Left ventricle myocardium inferior (tissue), 1 donor: ENCODE results near the gene SSBP3. TPM values are rescaled to one million over a fixed set of nuclear protein-coding genes. Genes with fewer than 3 reads are reported as not detected.
A peak's percentile ranks its signal among the peaks of the same experiment; 100 is the strongest.

Source experiments
- DNase-seq: peaks from one replicate; pipeline ENCODE4 v3.0.0-alpha.2; 2020
- H3K27ac ChIP-seq: fragments of 200-600 bp; replicated peaks from 2 replicates; pipeline ENCODE4 v1.8.0; 2021
- H3K27me3 ChIP-seq: fragments of 200-600 bp; 2 replicates; pipeline ENCODE4 v1.8.0; 2021; ENCODE audit warnings: low read depth
- H3K36me3 ChIP-seq: fragments of 200-600 bp; 2 replicates; pipeline ENCODE4 v1.8.0; 2021
- H3K4me1 ChIP-seq: fragments of 200-600 bp; 2 replicates; pipeline ENCODE4 v1.8.0; 2021
- H3K4me3 ChIP-seq: fragments of 200-600 bp; 2 replicates; pipeline ENCODE4 v1.8.0; 2021; ENCODE audit warnings: mild to moderate bottlenecking, moderate library complexity
- H3K9me3 ChIP-seq: fragments of 200-600 bp; replicated peaks from 2 replicates; pipeline ENCODE4 v1.8.0; 2021
- CTCF ChIP-seq: fragments of 200-600 bp; IDR thresholded peaks from 2 replicates; pipeline ENCODE4 v1.8.0; 2021; ENCODE audit warnings: antibody characterized with exemption, mild to moderate bottlenecking, borderline replicate concordance
- intact Hi-C: fragments of 100-400 bp; cut with micrococcal nuclease; formaldehyde crosslinking; loops from one replicate; pipeline ENCODE4 v1.11.0; 2022
- total RNA-seq: library from RNA; stranded (reverse); fragmentation: NEBNext Ultra II Directional; extraction: Animal tissue kit (Norgen Biotek cat#: 25700); gene quantifications from one replicate; pipeline ENCODE4 v1.2.1, GENCODE V29; 2021
- donor health status: DM: no; HTN: yes; CAD: no; lungs with severe emphysema.

The SSBP3 gene
- total RNA-seq, 1 donor from 2014 or later, result 57.7 TPM

DNA sequence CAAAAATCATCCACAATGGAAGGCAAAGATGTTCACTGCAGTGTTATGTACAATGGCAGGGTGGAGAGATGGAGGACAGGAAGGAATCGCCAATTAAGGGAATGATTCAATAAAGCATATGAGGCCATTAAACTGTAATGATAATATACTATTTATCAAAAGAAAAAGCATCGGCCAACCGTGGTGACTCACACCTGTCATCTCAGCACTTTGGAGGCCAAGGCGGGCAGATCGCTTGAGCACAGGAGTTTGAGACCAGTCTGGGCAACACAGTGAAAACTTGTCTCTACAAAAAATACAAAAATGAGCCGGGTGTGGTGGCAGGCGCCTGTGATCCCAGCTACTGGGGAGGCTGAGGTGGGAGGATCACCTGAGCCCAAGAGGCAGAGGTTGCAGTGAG is 89.1 kb downstream of the SSBP3 start:
- no peaks in the 10 kb centered on the region for H3K27me3 ChIP-seq
- H3K27ac ChIP-seq, result no peak overlapping the region
- intact Hi-C loops, result no loop called here
- peaks cover 36% of the 10 kb centered on the region for H3K4me1 ChIP-seq
- TF ChIP-seq CTCF, result no peak
- no peaks in the 10 kb centered on the region for H3K36me3 ChIP-seq
- no peak overlapping the region for H3K4me3 ChIP-seq
- no peaks in the 10 kb centered on the region for H3K9me3 ChIP-seq
- no peak for DNase-seq

- no peak for TF ChIP-seq CTCF
- DNase-seq, result no peak
- H3K27ac ChIP-seq, result peak overlapping the region; percentile 80
- no peaks in the 10 kb centered on the region for H3K27me3 ChIP-seq
- intact Hi-C loops, result no loop called here
- no peak overlapping the region for H3K4me3 ChIP-seq
- H3K4me1 ChIP-seq, result peaks cover 54% of the 10 kb centered on the region
- no peaks in the 10 kb centered on the region for H3K9me3 ChIP-seq
- H3K36me3 ChIP-seq, result no peaks in the 10 kb centered on the region
These were observed 91.1 kb downstream of the SSBP3 start for GRCh38 chr1:54315099-54315498.

- no peak for TF ChIP-seq CTCF
- intact Hi-C loops, result no loop called here
- no peak for DNase-seq
- H3K36me3 ChIP-seq, result no peaks in the 10 kb centered on the region
- H3K27me3 ChIP-seq, result no peaks in the 10 kb centered on the region
- peaks cover 58% of the 10 kb centered on the region for H3K4me1 ChIP-seq
- H3K27ac ChIP-seq, result peak overlapping the region; percentile 80
- no peaks in the 10 kb centered on the region for H3K9me3 ChIP-seq
- no peak overlapping the region for H3K4me3 ChIP-seq
These were observed 91.5 kb downstream of the SSBP3 start for GRCh38 chr1:54314696-54315095.

DNA sequence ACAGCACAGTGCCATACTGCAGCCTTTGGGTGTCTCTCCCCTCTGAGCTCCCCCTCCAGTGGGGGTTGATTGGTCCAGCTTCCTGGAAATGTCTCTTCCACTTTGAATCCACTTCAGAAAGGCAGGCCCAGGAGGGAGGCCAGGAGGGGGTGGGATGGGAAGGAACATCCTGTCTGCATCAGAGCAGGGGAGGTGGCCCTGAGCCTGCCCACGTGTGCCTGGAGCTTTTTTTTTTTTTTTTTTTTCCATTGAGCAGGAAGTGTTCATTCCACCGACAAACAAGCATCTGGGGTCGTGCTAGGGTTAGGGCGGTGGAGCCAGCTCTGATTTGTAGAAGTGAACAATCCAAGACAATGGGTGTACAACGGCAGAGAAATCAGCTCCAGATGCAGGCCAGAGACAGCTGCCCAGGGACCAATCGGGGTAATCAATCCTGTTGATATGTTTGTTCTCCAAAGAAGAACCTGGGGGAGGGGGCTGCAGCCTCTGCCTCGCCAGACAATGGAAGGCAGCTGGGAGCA is 93.3 kb downstream of the SSBP3 start:
- H3K27me3 ChIP-seq, result no peaks in the 10 kb centered on the region
- no peaks in the 10 kb centered on the region for H3K9me3 ChIP-seq
- intact Hi-C loops, result no loop called here
- peaks cover 76% of the 10 kb centered on the region for H3K4me1 ChIP-seq
- peak overlapping the region; percentile 80 for H3K27ac ChIP-seq
- no peaks in the 10 kb centered on the region for H3K36me3 ChIP-seq
- H3K4me3 ChIP-seq, result no peak overlapping the region
- peak; percentile 58 for DNase-seq
- no peak for TF ChIP-seq CTCF

DNA sequence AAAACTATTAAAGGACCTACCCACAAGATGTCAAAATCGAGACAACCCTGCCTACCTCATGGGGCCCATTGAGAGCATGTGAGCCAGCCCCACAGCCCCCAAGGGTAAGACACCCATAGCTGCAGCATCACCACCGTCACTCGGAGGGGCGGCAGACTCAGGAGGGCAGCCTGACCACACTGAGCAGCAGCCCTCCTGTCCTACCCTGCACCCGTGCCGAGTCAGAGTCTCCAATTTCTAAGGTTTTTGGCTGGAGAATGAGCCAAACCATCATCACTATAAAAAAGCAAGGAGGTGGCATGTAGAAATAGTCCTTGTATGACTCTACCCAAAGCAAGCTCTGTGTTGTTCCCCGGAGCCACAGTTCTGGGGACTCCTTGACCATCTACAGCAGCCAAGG is 94.7 kb downstream of the SSBP3 start:
- intact Hi-C loops, result no loop called here
- H3K27me3 ChIP-seq, result no peaks in the 10 kb centered on the region
- H3K36me3 ChIP-seq, result no peaks in the 10 kb centered on the region
- no peak for DNase-seq
- H3K27ac ChIP-seq, result peak overlapping the region; percentile 80
- H3K4me3 ChIP-seq, result no peak overlapping the region
- H3K9me3 ChIP-seq, result no peaks in the 10 kb centered on the region
- peaks cover 89% of the 10 kb centered on the region for H3K4me1 ChIP-seq
- TF ChIP-seq CTCF, result no peak
